Stimulated activated CD8-positive, alpha-beta memory T cell treated with anti-CD3 and anti-CD28 coated beads, Interleukin-15, amount 100 ng/mL, for 24 hours (primary cell): Measurements from ENCODE around the gene FAM210B.
"Not testable (repeated sequence)": the region's sequence is repeated elsewhere in the genome, so short reads cannot be mapped to it uniquely, and the experiment has no call there.

Experiments used
- DNase-seq: peaks from one replicate; pipeline ENCODE4 v3.0.0-alpha.2; 2020; ENCODE audit warnings: low read depth

FAM210B gene

GRCh38 chr20:56358600-56359211 is at the start of gene FAM210B:
TSS of gene FAM210B (plus strand) at chr20:56358974. CDS start at chr20:56359006, 32 bp downstream.
- peak; percentile 65 for DNase-seq

GRCh38 chr20:56316051-56316450 is 42.7 kb upstream of the FAM210B start:
- no peak for DNase-seq

GRCh38 chr20:56316483-56316882 is 42.3 kb upstream of the FAM210B start:
- no peak for DNase-seq

- no peak for DNase-seq
Measured at GRCh38 chr20:56322681-56323080, 36.1 kb upstream of the FAM210B start.

GRCh38 chr20:56323206-56323605 is 35.6 kb upstream of the FAM210B start:
- DNase-seq: no peak

- DNase-seq: no peak
Measured at GRCh38 chr20:56323656-56324055, 35.1 kb upstream of the FAM210B start.

- DNase-seq: no peak
Measured at GRCh38 chr20:56324806-56325205, 34.0 kb upstream of the FAM210B start.

GRCh38 chr20:56328861-56329260 is 29.9 kb upstream of the FAM210B start:
- DNase-seq: no peak

GRCh38 chr20:56336709-56337108 is 22.1 kb upstream of the FAM210B start:
- not testable (repeated sequence) for DNase-seq

GRCh38 chr20:56342783-56343182 is 16.0 kb upstream of the FAM210B start:
- no peak for DNase-seq

GRCh38 chr20:56343861-56344381 is 14.9 kb upstream of the FAM210B start:
- DNase-seq: no peak

GRCh38 chr20:56345911-56346310 is 12.9 kb upstream of the FAM210B start:
- DNase-seq: no peak

GRCh38 chr20:56347628-56348304 is 11.0 kb upstream of the FAM210B start:
- no peak for DNase-seq

- no peak for DNase-seq
Measured at GRCh38 chr20:56348305-56348693, 10.5 kb upstream of the FAM210B start.

GRCh38 chr20:56348746-56349145 is 10.0 kb upstream of the FAM210B start:
- DNase-seq: no peak

GRCh38 chr20:56350842-56351241 is 7.9 kb upstream of the FAM210B start:
- DNase-seq: no peak

- DNase-seq: no peak
Measured at GRCh38 chr20:56352345-56353055, 6.3 kb upstream of the FAM210B start.

- no peak for DNase-seq
Measured at GRCh38 chr20:56353356-56353755, 5.4 kb upstream of the FAM210B start.

- no peak for DNase-seq
Measured at GRCh38 chr20:56358070-56358469, 704 bp upstream of the FAM210B start.

- no peak for DNase-seq
Measured at GRCh38 chr20:56359212-56360132, 698 bp downstream of the FAM210B start.

- no peak for DNase-seq
Measured at GRCh38 chr20:56360133-56360907, 1.5 kb downstream of the FAM210B start.
